BE2C (cell line): Measurements from ENCODE around the gene SNX8.
"Not testable (repeated sequence)": the region's sequence is repeated elsewhere in the genome, so short reads cannot be mapped to it uniquely, and the experiment has no call there.

Source experiments
- DNase-seq: peaks from one replicate; pipeline ENCODE4 v3.0.0-alpha.2; 2020
- H3K27me3 ChIP-seq: fragments of 250-450 bp; sonication (Bioruptor Pico); 2 replicates; pipeline ENCODE4 v1.5.1; 2020; ENCODE audit warnings: mild to moderate bottlenecking
- H3K36me3 ChIP-seq: fragments of 250-450 bp; sonication (Bioruptor Pico); 2 replicates; pipeline ENCODE4 v1.5.1; 2020; ENCODE audit warnings: mild to moderate bottlenecking
- H3K4me1 ChIP-seq: fragments of 250-450 bp; sonication (Bioruptor Pico); 2 replicates; pipeline ENCODE4 v1.5.1; 2020
- H3K4me3 ChIP-seq: 2 replicates; pipeline ENCODE4 v1.5.1; 2011; ENCODE audit warnings: low read depth, low read length
- H3K9me3 ChIP-seq: fragments of 250-450 bp; sonication (Bioruptor Pico); 2 replicates; pipeline ENCODE4 v1.5.1; 2020
- CTCF ChIP-seq: IDR thresholded peaks from 2 replicates; pipeline ENCODE4 v1.5.1; 2012; ENCODE audit warnings: mild to moderate bottlenecking, low read depth, low read length

The SNX8 gene

GRCh38 chr7:2272031-2272430 lies 42.2 kb downstream of the SNX8 start:
- Histone ChIP-seq H3K9me3 (no peaks in the 10 kb centered on the region), H3K36me3 (no peaks in the 10 kb centered on the region), H3K27me3 (no peaks in the 10 kb centered on the region), H3K4me1 (no peaks in the 10 kb centered on the region), H3K4me3 (no peak overlapping the region)
- no peak for TF ChIP-seq CTCF
- no peak for DNase-seq

GRCh38 chr7:2271273-2272026 lies 42.8 kb downstream of the SNX8 start:
- Histone ChIP-seq H3K9me3 (no peaks in the 10 kb centered on the region), H3K4me1 (no peaks in the 10 kb centered on the region), H3K36me3 (no peaks in the 10 kb centered on the region), H3K27me3 (no peaks in the 10 kb centered on the region), H3K4me3 (no peak overlapping the region)
- DNase-seq = no peak
- no peak for TF ChIP-seq CTCF

- DNase-seq = no peak
- no peak for TF ChIP-seq CTCF
- Histone ChIP-seq H3K36me3 (no peaks in the 10 kb centered on the region), H3K4me1 (no peaks in the 10 kb centered on the region), H3K9me3 (no peaks in the 10 kb centered on the region), H3K4me3 (no peak overlapping the region), H3K27me3 (no peaks in the 10 kb centered on the region)
These were observed 43.7 kb downstream of the SNX8 start for GRCh38 chr7:2270495-2270894.

- no peaks in the 10 kb centered on the region for H3K4me1 ChIP-seq
- no peak for DNase-seq
- H3K9me3 ChIP-seq = no peaks in the 10 kb centered on the region
- H3K4me3 ChIP-seq = no peak overlapping the region
- no peaks in the 10 kb centered on the region for H3K36me3 ChIP-seq
- no peaks in the 10 kb centered on the region for H3K27me3 ChIP-seq
- no peak for TF ChIP-seq CTCF
These were observed 44.2 kb downstream of the SNX8 start for GRCh38 chr7:2269991-2270460.

- H3K4me1 ChIP-seq, DNase-seq, H3K4me3 ChIP-seq, H3K36me3 ChIP-seq, H3K27me3 ChIP-seq, H3K9me3 ChIP-seq: not testable (repeated sequence)
These were observed 44.9 kb downstream of the SNX8 start for GRCh38 chr7:2269089-2269990.

GRCh38 chr7:2266911-2267310 lies 47.3 kb downstream of the SNX8 start:
- Histone ChIP-seq H3K36me3 (no peaks in the 10 kb centered on the region), H3K9me3 (no peaks in the 10 kb centered on the region), H3K27me3 (no peaks in the 10 kb centered on the region), H3K4me1 (no peaks in the 10 kb centered on the region), H3K4me3 (no peak overlapping the region)
- TF ChIP-seq CTCF = no peak
- DNase-seq = peak; percentile 49
